ENCODE data around the gene ANKS1B.

The ANKS1B gene

GRCh38 chr12:99392091-99392850, 592.5 kb downstream of the ANKS1B start:
- H3K27me3 Mint-ChIP-seq: no peaks in the 10 kb centered on the region
- H3K36me3 Mint-ChIP-seq: no peaks in the 10 kb centered on the region
- CTCF ChIA-PET: no interaction called here
- H3K4me1 Mint-ChIP-seq: no peaks in the 10 kb centered on the region
- no peak overlapping the region for H3K27ac Mint-ChIP-seq
- H3K9me3 Mint-ChIP-seq: no peaks in the 10 kb centered on the region
- DNase-seq: no peak
- no peak overlapping the region for H3K4me3 Mint-ChIP-seq

GRCh38 chr12:99390707-99391106, 594.0 kb downstream of the ANKS1B start:
- Mint-ChIP-seq H3K36me3 (no peaks in the 10 kb centered on the region), H3K27me3 (no peaks in the 10 kb centered on the region), H3K9me3 (no peaks in the 10 kb centered on the region), H3K27ac (no peak overlapping the region), H3K4me1 (no peaks in the 10 kb centered on the region), H3K4me3 (no peak overlapping the region)
- CTCF ChIA-PET: no interaction called here
- DNase-seq: no peak

DNA sequence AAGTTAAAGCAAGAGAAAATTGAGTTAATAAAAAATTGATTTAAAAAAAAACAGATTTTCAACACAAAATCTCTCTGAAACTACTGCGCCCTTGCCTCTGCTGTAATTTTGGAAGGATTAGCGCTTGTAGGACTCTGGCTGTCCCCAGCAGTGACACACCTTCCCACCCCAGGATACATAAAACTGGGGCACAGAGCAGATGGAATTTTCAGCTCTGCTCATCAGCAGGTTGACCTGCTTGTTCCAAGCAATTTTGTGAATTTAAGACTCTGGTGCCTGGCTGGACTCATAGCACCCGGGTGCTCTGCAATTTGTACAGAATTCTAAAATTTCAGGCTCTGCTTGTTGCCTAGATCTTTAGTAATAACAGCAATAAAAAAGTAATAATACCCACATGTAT, 595.0 kb downstream of the ANKS1B start:
- Mint-ChIP-seq H3K4me1 (no peaks in the 10 kb centered on the region), H3K36me3 (no peaks in the 10 kb centered on the region), H3K27ac (no peak overlapping the region), H3K4me3 (no peak overlapping the region), H3K27me3 (no peaks in the 10 kb centered on the region), H3K9me3 (no peaks in the 10 kb centered on the region)
- CTCF ChIA-PET: no interaction called here
- no peak for DNase-seq

GRCh38 chr12:99388671-99389195, 596.0 kb downstream of the ANKS1B start:
- CTCF ChIA-PET: no interaction called here
- H3K27me3 Mint-ChIP-seq: no peaks in the 10 kb centered on the region
- no peaks in the 10 kb centered on the region for H3K4me1 Mint-ChIP-seq
- no peak overlapping the region for H3K4me3 Mint-ChIP-seq
- no peak overlapping the region for H3K27ac Mint-ChIP-seq
- no peak for DNase-seq
- H3K36me3 Mint-ChIP-seq: no peaks in the 10 kb centered on the region
- H3K9me3 Mint-ChIP-seq: no peaks in the 10 kb centered on the region

DNA sequence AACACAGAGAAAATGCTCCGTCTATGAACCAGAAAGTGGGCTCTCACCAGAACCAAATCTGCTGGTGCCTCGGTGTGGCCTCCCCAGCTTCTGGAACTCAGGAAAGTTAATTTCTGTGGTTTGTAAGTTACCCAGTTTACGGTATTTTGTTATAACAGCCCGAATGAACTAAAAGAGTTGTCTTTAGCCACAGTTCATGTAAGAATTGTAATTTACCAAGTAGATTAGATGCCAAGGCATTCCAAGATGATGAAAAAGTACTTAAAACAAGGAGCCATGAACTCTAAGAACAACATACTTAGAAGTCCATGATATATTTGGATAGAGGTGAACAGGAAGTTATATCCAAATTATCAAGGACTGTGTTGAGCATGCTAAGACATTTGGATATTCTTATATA, 597.1 kb downstream of the ANKS1B start:
- Mint-ChIP-seq H3K4me3 (no peak overlapping the region), H3K4me1 (no peaks in the 10 kb centered on the region), H3K36me3 (no peaks in the 10 kb centered on the region), H3K9me3 (no peaks in the 10 kb centered on the region), H3K27ac (no peak overlapping the region), H3K27me3 (no peaks in the 10 kb centered on the region)
- CTCF ChIA-PET: no interaction called here
- DNase-seq: no peak

DNA sequence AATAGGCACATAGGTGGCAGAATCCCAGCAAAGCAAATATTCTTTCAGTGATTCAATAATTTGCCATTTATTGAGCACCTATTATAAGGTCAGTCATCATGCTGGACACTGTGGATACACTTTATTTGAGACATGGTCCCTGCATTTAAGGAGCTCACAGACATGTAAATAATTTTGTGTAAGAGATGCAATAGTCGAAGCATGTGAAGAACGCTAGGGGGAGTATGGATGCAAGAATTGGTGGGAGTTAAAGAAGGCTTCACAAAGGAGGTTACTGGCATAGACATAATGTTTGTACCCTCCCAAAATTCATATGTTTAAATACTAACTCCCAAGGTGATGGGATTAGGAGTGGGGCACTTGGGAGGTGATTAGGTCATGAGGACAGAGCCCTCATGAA, 597.8 kb downstream of the ANKS1B start:
- peaks cover under 1% of the 10 kb centered on the region for H3K9me3 Mint-ChIP-seq
- no peaks in the 10 kb centered on the region for H3K4me1 Mint-ChIP-seq
- no peaks in the 10 kb centered on the region for H3K36me3 Mint-ChIP-seq
- H3K27ac Mint-ChIP-seq: no peak overlapping the region
- H3K27me3 Mint-ChIP-seq: no peaks in the 10 kb centered on the region
- CTCF ChIA-PET: no interaction called here
- no peak overlapping the region for H3K4me3 Mint-ChIP-seq
- no peak for DNase-seq

DNA sequence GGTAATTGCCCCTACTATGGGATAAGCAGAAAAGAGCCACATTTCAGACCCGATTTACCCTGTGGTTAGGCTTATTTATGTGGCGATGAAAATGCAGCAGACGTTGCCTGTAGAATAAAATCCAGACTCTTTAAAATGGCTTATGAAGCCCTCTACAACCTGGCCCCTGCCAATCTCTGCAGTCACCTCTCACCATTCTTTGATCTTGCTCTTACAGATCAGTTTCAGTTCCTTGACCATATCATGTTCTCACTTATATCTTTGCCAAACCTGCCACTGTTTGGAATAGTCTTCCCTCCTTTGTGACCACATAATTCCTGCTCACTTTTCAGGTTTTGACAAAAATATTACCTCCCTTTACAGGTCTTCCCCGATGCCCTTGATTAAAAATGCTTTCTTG, 601.5 kb downstream of the ANKS1B start:
- Mint-ChIP-seq H3K4me3 (no peak overlapping the region), H3K9me3 (peaks cover 2% of the 10 kb centered on the region), H3K4me1 (no peaks in the 10 kb centered on the region), H3K27me3 (no peaks in the 10 kb centered on the region), H3K27ac (no peak overlapping the region), H3K36me3 (no peaks in the 10 kb centered on the region)
- no peak for DNase-seq
- CTCF ChIA-PET: no interaction called here

DNA sequence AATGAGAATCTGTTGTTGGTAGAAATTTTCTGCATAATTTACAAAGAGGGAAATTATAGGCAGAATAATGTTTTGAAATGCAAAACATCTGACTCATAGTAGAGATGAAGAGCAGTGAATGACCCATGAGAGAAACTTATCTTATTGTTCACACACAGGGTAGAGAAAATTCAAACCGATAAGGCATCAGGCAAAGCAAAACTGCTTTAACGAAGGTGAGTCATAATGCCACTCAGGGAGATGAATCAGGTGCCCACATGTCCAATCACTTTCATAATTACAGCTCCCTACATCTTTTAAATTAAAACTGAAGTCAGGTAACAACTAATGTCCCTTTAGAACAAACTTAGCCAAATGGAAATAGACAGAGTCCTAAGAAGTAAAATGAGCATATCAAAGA, 602.7 kb downstream of the ANKS1B start:
- Mint-ChIP-seq H3K9me3 (peaks cover 2% of the 10 kb centered on the region), H3K36me3 (no peaks in the 10 kb centered on the region), H3K4me1 (no peaks in the 10 kb centered on the region), H3K27ac (no peak overlapping the region), H3K27me3 (no peaks in the 10 kb centered on the region), H3K4me3 (no peak overlapping the region)
- CTCF ChIA-PET: no interaction called here
- no peak for DNase-seq

DNA sequence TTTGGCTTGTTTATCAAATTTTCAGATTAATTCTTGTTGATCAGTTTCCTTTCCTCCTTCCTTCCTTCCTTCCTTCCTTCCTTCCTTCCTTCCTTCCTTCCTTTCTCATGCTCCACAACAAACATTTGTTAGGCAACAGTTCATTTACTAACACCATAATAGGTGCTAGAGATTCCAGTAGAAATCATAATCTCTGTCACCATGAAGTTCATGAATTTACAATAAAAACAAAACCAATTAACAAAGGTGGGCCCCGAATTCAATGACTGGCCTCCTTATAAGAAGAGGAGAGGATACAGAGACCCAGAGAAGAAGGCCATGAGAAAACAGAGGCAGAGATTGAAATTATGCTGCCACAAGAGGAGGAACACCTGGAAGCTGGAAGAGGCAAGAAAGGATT, 604.0 kb downstream of the ANKS1B start:
- no peaks in the 10 kb centered on the region for H3K4me1 Mint-ChIP-seq
- DNase-seq: no peak
- H3K27ac Mint-ChIP-seq: no peak overlapping the region
- no peaks in the 10 kb centered on the region for H3K36me3 Mint-ChIP-seq
- no peaks in the 10 kb centered on the region for H3K27me3 Mint-ChIP-seq
- CTCF ChIA-PET: interaction anchor here (1.0 kb wide), 1 partner anchor 239 kb away, joined by 4 read pairs; no protein-coding TSS in a partner anchor
- peaks cover 2% of the 10 kb centered on the region for H3K9me3 Mint-ChIP-seq
- no peak overlapping the region for H3K4me3 Mint-ChIP-seq

- DNase-seq: no peak
These were observed 610.7 kb downstream of the ANKS1B start for GRCh38 chr12:99374023-99374422.

DNA sequence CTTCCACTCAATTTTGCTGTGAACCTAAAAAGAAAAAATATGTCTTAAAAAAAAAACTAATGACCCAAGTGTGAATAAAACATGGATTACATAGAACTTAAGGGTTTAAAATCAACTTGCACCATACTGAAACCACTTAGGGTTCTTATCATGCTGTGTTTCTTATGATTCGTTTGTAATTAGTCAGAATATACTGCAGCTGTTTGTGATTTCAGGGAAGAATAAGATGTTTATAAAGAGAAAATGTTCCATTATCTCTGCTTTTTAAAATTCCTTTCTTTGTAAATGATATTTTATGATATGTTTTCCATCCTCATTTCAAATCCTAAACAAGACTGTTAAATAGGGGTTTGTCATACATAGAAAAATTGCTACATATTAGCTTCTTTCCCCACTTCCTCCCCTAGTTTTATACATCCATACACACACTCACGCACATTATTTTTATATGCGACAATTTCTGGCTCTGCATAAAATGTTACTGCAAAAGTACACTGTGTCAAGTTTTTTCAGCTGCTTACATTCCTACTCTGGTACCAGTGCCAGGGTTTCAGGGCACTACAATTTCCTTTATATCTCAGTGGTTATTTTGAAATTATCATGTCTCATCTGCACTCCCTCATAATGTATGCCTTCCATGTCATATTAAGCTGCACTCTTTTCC, 612.3 kb downstream of the ANKS1B start:
- CTCF ChIA-PET: no interaction called here
- Mint-ChIP-seq H3K9me3 (peaks cover 2% of the 10 kb centered on the region), H3K27ac (no peak overlapping the region)

More at GRCh38 chr12:99374023-99374422, 610.7 kb downstream of the ANKS1B start:
- H3K27ac Mint-ChIP-seq: no peak overlapping the region
- peaks cover 2% of the 10 kb centered on the region for H3K9me3 Mint-ChIP-seq
- no peak overlapping the region for H3K4me3 Mint-ChIP-seq
- no peaks in the 10 kb centered on the region for H3K27me3 Mint-ChIP-seq
- CTCF ChIA-PET: no interaction called here
- H3K36me3 Mint-ChIP-seq: no peaks in the 10 kb centered on the region
- no peaks in the 10 kb centered on the region for H3K4me1 Mint-ChIP-seq

GRCh38 chr12:99370421-99371138, 614.2 kb downstream of the ANKS1B start:
- Mint-ChIP-seq H3K36me3 (no peaks in the 10 kb centered on the region), H3K4me1 (no peaks in the 10 kb centered on the region), H3K9me3 (peaks cover 2% of the 10 kb centered on the region), H3K27me3 (no peaks in the 10 kb centered on the region), H3K4me3 (no peak overlapping the region), H3K27ac (no peak overlapping the region)
- CTCF ChIA-PET: no interaction called here
- DNase-seq: no peak

More for the DNA sequence above, 612.3 kb downstream of the ANKS1B start:
- H3K27me3 Mint-ChIP-seq: no peaks in the 10 kb centered on the region
- H3K4me3 Mint-ChIP-seq: no peak overlapping the region
- H3K36me3 Mint-ChIP-seq: no peaks in the 10 kb centered on the region
- no peak for DNase-seq
- H3K4me1 Mint-ChIP-seq: no peaks in the 10 kb centered on the region

GRCh38 chr12:99367181-99367580, 617.6 kb downstream of the ANKS1B start:
- H3K9me3 Mint-ChIP-seq: peaks cover 2% of the 10 kb centered on the region
- CTCF ChIA-PET: no interaction called here
- DNase-seq: no peak
- no peaks in the 10 kb centered on the region for H3K36me3 Mint-ChIP-seq
- H3K27me3 Mint-ChIP-seq: no peaks in the 10 kb centered on the region
- H3K4me1 Mint-ChIP-seq: no peaks in the 10 kb centered on the region
- H3K27ac Mint-ChIP-seq: no peak overlapping the region
- H3K4me3 Mint-ChIP-seq: no peak overlapping the region

DNA sequence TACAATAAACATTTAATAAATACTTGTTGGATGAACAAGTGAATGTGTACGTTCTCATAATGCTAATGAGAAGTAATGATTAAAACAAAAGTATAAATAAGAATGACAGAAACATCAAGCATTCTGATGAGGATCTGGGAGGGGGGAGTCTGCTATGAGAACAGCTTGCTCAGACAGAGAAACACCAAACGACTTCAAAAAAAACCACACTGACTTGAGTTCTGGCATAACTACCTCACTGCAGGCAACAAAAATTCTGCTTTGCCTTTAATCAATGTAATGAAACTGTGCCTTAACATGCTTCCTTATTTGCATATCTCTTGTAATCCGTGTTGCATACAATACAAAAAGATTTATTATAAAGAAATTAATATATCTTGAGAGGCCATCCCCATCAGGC, 632.5 kb downstream of the ANKS1B start:
- no peak for DNase-seq
- H3K4me1 Mint-ChIP-seq: no peaks in the 10 kb centered on the region
- no peaks in the 10 kb centered on the region for H3K36me3 Mint-ChIP-seq
- no peaks in the 10 kb centered on the region for H3K9me3 Mint-ChIP-seq
- no peak overlapping the region for H3K27ac Mint-ChIP-seq
- H3K27me3 Mint-ChIP-seq: no peaks in the 10 kb centered on the region
- H3K4me3 Mint-ChIP-seq: no peak overlapping the region
- CTCF ChIA-PET: no interaction called here

DNA sequence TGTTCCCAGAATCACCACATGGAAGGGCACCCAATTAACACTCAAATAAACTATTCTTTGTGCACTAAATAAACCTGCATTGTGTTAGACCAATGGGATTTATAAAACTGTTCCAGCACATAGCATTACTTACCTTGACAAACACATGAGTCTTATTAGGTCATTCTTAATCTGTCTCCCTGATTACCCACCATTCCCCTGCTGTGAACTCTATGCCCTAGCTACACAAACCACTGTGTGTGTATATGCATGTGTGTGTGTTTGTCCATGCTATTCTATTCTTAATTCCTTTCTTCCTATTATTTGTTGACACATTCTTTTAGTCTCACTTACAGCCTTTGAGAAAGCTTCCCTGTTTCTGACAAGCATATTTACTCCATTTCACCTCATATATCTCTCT, 640.8 kb downstream of the ANKS1B start:
- Mint-ChIP-seq H3K4me1 (no peaks in the 10 kb centered on the region), H3K27me3 (no peaks in the 10 kb centered on the region), H3K36me3 (no peaks in the 10 kb centered on the region), H3K27ac (no peak overlapping the region), H3K4me3 (no peak overlapping the region), H3K9me3 (peaks cover 3% of the 10 kb centered on the region)
- CTCF ChIA-PET: no interaction called here
- DNase-seq: no peak

Data from activated naive CD4-positive, alpha-beta T cell treated with anti-CD3 and anti-CD28 coated beads, Interleukin-2, amount 10 ng/mL, durations not matched to agents 7 days and 5 days (primary cell).